Activated CD4-positive, alpha-beta memory T cell treated with anti-CD3 and anti-CD28 coated beads for 36 hours (primary cell): ENCODE data around the gene PHF3. TPM values are rescaled to one million over a fixed set of nuclear protein-coding genes. Genes with fewer than 3 reads are reported as not detected.

Source experiments
- CTCF ChIA-PET: fragments of 350-600 bp; sonication (Branson Sonifier 250); formaldehyde crosslinking; loops from one replicate; lab custom pipeline; 2021; ENCODE audit warnings: antibody characterized with exemption, inconsistent platforms; lab: Charles Lee
- POLR2A ChIA-PET: fragments of 350-600 bp; sonication (Branson Sonifier 250); formaldehyde crosslinking; loops from one replicate; lab custom pipeline; 2021; ENCODE audit warnings: antibody characterized with exemption; lab: Charles Lee
- DNase-seq: peaks from one replicate; pipeline ENCODE4 v3.0.0-alpha.2; 2020
- H3K27ac Mint-ChIP-seq: one replicate; pipeline ENCODE4 v1.8.0; 2021; ENCODE audit warnings: mixed read lengths
- H3K27me3 Mint-ChIP-seq: one replicate; pipeline ENCODE4 v1.8.0; 2021; ENCODE audit warnings: mixed read lengths
- H3K36me3 Mint-ChIP-seq: one replicate; pipeline ENCODE4 v1.8.0; 2021; ENCODE audit warnings: mixed read lengths
- H3K4me1 Mint-ChIP-seq: one replicate; pipeline ENCODE4 v1.8.0; 2021; ENCODE audit warnings: low read depth, mixed read lengths
- H3K4me3 Mint-ChIP-seq: one replicate; pipeline ENCODE4 v1.8.0; 2021; ENCODE audit warnings: mild to moderate bottlenecking, mixed read lengths
- H3K9me3 Mint-ChIP-seq: one replicate; pipeline ENCODE4 v1.8.0; 2021; ENCODE audit warnings: mixed read lengths
- intact Hi-C: fragments of 100-400 bp; cut with micrococcal nuclease; formaldehyde crosslinking; loops from one replicate; pipeline ENCODE4 v1.15.1; 2023
- total RNA-seq, 2 experiments: library from RNA; stranded (reverse); gene quantifications; one replicate each; pipeline ENCODE4 v1.2.3, GENCODE V29; 2021

PHF3 gene
- total RNA-seq, 2 experiments from 2014 or later: 43.0 to 43.2 TPM

DNA sequence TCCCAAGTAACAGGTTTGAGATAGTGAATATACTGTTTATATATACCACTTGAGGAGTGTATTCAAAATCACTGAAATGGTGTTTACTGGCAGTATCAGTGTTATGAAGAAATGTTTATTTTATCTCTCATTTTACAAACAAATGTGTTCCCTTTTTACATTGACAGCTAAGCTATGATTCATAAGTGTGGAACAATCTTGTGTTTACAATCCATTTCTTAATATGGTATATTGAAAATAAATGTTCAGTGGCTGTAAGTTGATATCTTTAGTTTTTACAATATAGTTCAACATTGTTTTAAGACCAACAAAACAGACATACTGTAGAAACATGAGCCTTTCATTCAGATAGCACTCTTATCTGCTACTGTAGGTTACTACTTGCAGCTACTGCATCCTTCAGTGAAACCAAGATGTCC, 14.3 kb downstream of the PHF3 start:
- H3K27ac Mint-ChIP-seq: no peak overlapping the region
- ChIA-PET POLR2A (no interaction called here), CTCF (interaction anchor here (0.9 to 1.4 kb wide), 3 partner anchors 11 to 51 kb away, joined by 3 to 6 read pairs (median 3); no protein-coding TSS in a partner anchor)
- H3K27me3 Mint-ChIP-seq: no peaks in the 10 kb centered on the region
- H3K36me3 Mint-ChIP-seq: peaks cover 26% of the 10 kb centered on the region
- peaks cover 57% of the 10 kb centered on the region for H3K4me1 Mint-ChIP-seq
- no peak overlapping the region for H3K4me3 Mint-ChIP-seq
- peaks cover 14% of the 10 kb centered on the region for H3K9me3 Mint-ChIP-seq
- intact Hi-C loops: no loop called here
- no peak for DNase-seq

DNA sequence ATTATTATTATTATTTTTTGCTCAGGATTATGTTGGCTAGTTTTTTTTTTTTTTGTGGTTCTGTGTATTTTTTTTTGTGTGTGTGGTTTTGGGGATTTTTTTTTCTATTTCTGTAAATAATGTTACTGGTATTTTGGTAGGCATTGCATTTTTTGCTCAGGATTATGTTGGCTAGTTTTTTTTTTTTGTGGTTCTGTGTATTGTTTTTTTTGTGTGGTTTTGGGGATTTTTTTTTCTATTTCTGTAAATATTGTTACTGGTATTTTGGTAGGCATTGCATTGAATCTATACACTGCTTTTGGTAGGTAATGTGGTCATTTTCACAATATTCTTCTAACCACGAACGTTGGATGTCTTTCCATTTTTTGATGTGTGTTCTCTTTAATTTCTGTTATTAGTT, 17.4 kb downstream of the PHF3 start:
- no peak overlapping the region for H3K27ac Mint-ChIP-seq
- H3K4me1 Mint-ChIP-seq: peaks cover 64% of the 10 kb centered on the region
- H3K36me3 Mint-ChIP-seq: peaks cover 23% of the 10 kb centered on the region
- CTCF ChIA-PET: no interaction called here
- no peak overlapping the region for H3K4me3 Mint-ChIP-seq
- peaks cover 14% of the 10 kb centered on the region for H3K9me3 Mint-ChIP-seq
- no peak for DNase-seq
- no peaks in the 10 kb centered on the region for H3K27me3 Mint-ChIP-seq
- intact Hi-C loops: no loop called here
- POLR2A ChIA-PET: no interaction called here

DNA sequence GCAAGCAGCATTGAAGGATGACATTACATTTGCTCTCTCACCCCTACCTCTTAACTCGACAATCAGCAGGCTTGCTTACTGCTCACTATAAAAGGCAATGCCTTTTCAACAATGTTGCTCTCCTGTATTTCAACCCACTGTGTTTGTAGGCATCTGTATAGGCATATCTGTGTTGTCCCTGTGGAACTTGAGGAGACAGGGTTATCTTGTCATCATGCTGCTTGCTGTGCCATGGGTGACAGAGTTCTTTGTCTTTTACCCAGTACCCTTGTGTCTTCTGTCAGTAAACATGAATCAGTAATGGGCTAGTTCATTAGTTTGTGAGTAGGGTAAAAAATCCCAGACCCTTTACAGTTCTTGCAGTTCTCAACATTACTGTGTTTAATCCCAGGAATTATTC, 25.2 kb downstream of the PHF3 start:
- peaks cover 2% of the 10 kb centered on the region for H3K36me3 Mint-ChIP-seq
- H3K4me1 Mint-ChIP-seq: peaks cover 70% of the 10 kb centered on the region
- no peak overlapping the region for H3K4me3 Mint-ChIP-seq
- intact Hi-C loops: no loop called here
- H3K27me3 Mint-ChIP-seq: no peaks in the 10 kb centered on the region
- DNase-seq: no peak
- CTCF ChIA-PET: no interaction called here
- H3K9me3 Mint-ChIP-seq: no peaks in the 10 kb centered on the region
- POLR2A ChIA-PET: no interaction called here
- no peak overlapping the region for H3K27ac Mint-ChIP-seq

DNA sequence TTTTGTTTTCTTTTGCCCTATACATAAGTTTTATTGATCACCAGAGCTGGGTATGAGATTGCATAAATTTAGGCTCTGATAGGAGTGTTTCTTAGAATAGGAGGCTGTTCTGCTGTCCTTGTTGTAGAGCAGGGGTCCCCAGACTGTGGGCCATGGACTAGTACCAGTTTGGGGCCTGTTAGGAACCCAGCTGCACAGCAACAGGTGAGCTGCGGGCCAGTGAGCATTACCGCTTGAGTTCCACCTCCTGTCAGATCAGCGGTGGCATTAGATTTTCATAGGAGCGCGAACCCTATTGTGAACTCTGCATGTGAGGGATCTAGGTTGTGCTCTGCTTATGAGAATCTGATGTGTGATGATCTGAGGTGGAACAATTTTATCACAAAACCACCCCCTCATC, 26.2 kb downstream of the PHF3 start:
- Mint-ChIP-seq H3K4me1 (peaks cover 62% of the 10 kb centered on the region), H3K9me3 (no peaks in the 10 kb centered on the region), H3K36me3 (peaks cover 2% of the 10 kb centered on the region), H3K4me3 (no peak overlapping the region), H3K27me3 (no peaks in the 10 kb centered on the region), H3K27ac (no peak overlapping the region)
- no peak for DNase-seq
- ChIA-PET CTCF (no interaction called here), POLR2A (no interaction called here)
- intact Hi-C loops: no loop called here

DNA sequence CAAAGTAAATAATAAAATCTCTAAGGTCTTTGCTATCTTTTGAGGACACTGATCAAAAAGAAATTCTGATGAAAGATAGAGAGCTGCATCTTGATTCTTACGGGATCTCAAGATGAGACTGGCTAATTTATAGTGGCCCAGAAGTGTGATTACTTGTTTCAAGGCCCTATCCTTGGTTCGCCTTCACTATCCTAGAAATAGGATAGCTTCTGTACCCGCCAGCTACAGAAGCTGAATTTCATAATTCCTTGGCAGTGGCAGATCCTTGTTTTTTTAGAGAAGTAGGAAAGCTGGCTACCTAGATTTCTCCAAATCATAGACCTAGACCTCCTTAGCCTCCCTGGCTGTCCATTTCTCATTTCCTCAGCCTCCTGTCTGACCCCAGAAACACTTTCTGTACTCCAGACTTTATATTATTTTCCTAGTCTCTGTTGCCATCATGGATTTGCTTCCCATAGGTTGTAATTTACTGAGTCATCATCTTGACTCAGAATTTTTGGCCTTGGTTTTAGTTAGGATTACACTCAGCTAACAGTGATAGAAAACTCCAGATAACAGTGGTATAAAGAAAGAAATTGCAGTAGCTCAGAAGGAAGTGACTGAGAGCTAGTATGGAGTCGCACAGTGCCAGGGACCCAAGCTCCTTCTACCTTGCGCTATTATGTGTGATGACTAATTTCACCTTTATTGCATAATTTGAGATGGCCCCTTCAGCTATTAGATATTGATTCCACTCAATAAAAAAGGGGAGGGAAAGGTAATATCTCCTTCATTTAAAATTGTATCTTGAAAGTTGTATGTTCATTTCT, 27.7 kb downstream of the PHF3 start:
- H3K9me3 Mint-ChIP-seq: no peaks in the 10 kb centered on the region
- ChIA-PET POLR2A (interaction anchor here (0.7 kb wide), 1 partner anchor 93 kb away, joined by 3 read pairs; no protein-coding TSS in a partner anchor), CTCF (interaction anchor here (0.8 to 1.5 kb wide), 2 partner anchors 28 to 89 kb away, joined by 3 read pairs; partner anchors contain the start of gene PHF3)
- no peak for DNase-seq
- peaks cover 2% of the 10 kb centered on the region for H3K36me3 Mint-ChIP-seq
- H3K4me1 Mint-ChIP-seq: peaks cover 56% of the 10 kb centered on the region
- intact Hi-C loops: no loop called here
- no peak overlapping the region for H3K4me3 Mint-ChIP-seq
- H3K27ac Mint-ChIP-seq: no peak overlapping the region
- no peaks in the 10 kb centered on the region for H3K27me3 Mint-ChIP-seq

DNA sequence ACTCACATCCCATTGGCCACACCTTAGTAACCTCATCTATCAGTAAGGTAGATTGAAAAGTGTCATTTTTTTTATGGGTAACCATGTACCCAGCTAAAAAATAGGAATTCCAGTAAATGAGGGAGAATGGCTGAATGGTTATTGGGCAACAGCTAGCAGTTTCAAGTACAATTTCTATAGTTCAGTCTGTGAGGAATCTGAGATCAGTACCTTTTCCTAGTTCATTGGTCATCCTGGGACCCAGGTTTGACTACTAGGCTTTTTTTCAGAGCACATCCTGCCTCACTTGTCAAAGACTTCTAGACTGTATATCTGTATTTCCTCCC, 28.3 kb downstream of the PHF3 start:
- Mint-ChIP-seq H3K4me1 (peaks cover 53% of the 10 kb centered on the region), H3K27me3 (no peaks in the 10 kb centered on the region), H3K36me3 (peaks cover 2% of the 10 kb centered on the region), H3K27ac (no peak overlapping the region), H3K9me3 (no peaks in the 10 kb centered on the region), H3K4me3 (no peak overlapping the region)
- no peak for DNase-seq
- POLR2A ChIA-PET: interaction anchor here (0.7 kb wide), 1 partner anchor 93 kb away, joined by 3 read pairs; no protein-coding TSS in a partner anchor
- CTCF ChIA-PET: interaction anchor here (0.8 to 1.5 kb wide), 3 partner anchors 28 to 89 kb away, joined by 3 read pairs; partner anchors contain the start of gene PHF3
- intact Hi-C loops: no loop called here

DNA sequence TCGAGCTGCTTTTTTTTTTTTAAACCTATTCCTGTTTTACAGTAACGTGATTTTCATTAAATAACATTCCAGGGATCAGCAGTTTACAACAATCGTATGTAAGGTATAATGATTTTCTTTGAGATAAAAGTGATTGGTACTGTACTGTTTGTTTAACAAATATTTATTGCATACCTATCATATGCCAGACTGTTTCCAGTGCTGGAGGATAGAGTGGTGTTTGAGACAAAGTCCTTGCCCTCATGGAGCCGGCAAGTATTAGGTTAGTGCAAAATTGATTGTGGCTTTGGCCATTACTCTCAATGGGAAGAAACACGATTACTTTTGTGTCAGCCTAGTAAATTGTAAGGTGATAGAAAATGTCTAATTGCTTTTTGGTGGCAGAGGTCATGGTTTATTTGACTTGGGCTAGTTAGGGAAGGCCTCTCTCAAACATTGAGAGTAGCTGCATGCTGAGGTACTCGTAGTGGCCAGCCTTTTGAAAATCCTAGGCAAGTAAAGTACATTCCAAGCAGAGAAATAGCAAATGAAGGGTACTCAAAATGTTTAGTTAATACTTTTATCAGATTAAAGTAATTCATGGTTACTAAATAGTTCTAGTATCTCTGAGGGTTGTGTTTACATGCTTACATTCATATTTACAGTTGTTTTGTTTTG, 35.6 kb downstream of the PHF3 start:
- H3K27ac Mint-ChIP-seq: no peak overlapping the region
- H3K27me3 Mint-ChIP-seq: no peaks in the 10 kb centered on the region
- no peak for DNase-seq
- ChIA-PET POLR2A (interaction anchor here (0.7 kb wide), 1 partner anchor 36 kb away, joined by 3 read pairs; the partner anchor contains the start of gene PHF3), CTCF (no interaction called here)
- peaks cover 35% of the 10 kb centered on the region for H3K4me1 Mint-ChIP-seq
- H3K4me3 Mint-ChIP-seq: no peak overlapping the region
- H3K36me3 Mint-ChIP-seq: peaks cover 7% of the 10 kb centered on the region
- H3K9me3 Mint-ChIP-seq: no peaks in the 10 kb centered on the region
- intact Hi-C loops: no loop called here

DNA sequence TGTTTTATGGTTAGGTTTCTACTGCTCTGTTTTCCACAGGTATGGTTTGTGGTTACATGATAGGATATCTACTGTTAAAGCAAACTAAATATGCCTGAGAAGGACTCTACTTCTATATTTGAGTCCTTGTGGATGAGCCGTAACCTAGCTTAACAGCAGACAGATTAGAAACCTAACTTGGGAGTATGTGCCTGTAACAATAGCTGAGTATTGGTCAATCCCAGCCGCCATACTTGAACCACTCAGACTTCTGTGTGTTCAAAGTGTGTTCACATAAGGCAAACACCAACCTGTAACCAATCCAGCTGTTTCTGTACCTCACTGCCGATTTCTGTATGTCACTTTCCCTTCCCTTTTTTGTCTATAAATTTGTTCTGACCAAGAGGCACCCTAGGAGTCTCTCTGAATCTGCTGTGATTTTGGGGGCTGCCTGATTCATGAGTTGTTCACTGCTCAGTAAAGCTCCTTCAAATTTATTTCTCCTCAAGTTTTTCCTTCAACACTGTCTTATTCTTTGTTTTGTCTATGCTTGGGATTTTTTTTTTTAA, 37.1 kb downstream of the PHF3 start:
- Mint-ChIP-seq H3K9me3 (no peaks in the 10 kb centered on the region), H3K36me3 (peaks cover 7% of the 10 kb centered on the region), H3K4me3 (no peak overlapping the region), H3K27me3 (no peaks in the 10 kb centered on the region), H3K4me1 (peaks cover 32% of the 10 kb centered on the region), H3K27ac (no peak overlapping the region)
- ChIA-PET POLR2A (no interaction called here), CTCF (interaction anchor here (1.7 kb wide), 1 partner anchor 74 kb away, joined by 5 read pairs; no protein-coding TSS in a partner anchor)
- no peak for DNase-seq
- intact Hi-C loops: no loop called here

DNA sequence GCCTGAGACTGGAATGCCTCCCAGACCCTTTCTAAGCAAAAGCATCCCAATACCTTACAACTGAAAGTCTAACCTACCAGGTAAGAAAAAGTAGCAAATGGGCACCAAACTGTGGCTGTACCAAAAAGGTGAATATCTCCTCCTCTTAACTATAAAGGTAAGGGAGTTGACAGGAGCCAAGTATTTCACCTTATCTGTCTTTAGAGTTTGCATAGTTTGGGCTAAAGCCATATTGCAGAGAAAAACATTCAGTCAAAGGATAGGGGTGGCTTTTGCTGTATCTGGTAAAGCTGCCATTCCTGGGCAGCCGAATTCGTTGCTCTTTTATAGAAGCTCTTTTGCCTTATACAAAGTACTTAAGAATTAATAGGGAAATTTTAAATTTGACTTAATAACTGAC, 38.1 kb downstream of the PHF3 start:
- ChIA-PET CTCF (interaction anchor here (1.7 kb wide), 1 partner anchor 75 kb away, joined by 5 read pairs; no protein-coding TSS in a partner anchor), POLR2A (no interaction called here)

DNA sequence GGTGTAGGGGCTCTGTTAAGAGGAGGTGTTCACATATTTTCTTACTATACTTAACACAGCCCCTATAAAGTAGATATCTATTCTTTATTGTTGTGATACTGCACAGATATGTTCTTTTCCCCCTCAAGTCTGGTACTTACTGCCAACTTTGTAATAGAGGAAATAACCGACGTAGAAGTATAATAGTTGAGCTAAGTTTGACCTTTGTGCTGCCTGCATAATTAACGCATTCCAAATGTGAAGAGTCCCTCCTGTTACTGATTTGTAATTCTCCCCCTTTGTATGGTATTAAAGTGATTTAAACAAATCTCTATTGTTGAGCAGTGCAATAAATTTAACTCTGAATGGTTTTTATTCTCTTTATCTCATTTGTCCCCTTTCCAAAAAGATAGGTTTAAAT, 39.0 kb downstream of the PHF3 start:
- H3K9me3 Mint-ChIP-seq: no peaks in the 10 kb centered on the region
- intact Hi-C loops: loop anchor here (5.0 kb wide), 1 partner anchor 37 kb away; the partner anchor contains the start of gene PHF3
- H3K27me3 Mint-ChIP-seq: no peaks in the 10 kb centered on the region
- no peak for DNase-seq
- H3K4me3 Mint-ChIP-seq: no peak overlapping the region
- H3K36me3 Mint-ChIP-seq: peaks cover 10% of the 10 kb centered on the region
- H3K27ac Mint-ChIP-seq: no peak overlapping the region
- ChIA-PET POLR2A (no interaction called here), CTCF (no interaction called here)
- peaks cover 33% of the 10 kb centered on the region for H3K4me1 Mint-ChIP-seq

More for the DNA sequence above, 38.1 kb downstream of the PHF3 start:
- Mint-ChIP-seq H3K27ac (no peak overlapping the region), H3K36me3 (peaks cover 7% of the 10 kb centered on the region), H3K27me3 (no peaks in the 10 kb centered on the region), H3K4me3 (no peak overlapping the region), H3K4me1 (peaks cover 29% of the 10 kb centered on the region), H3K9me3 (no peaks in the 10 kb centered on the region)
- intact Hi-C loops: no loop called here
- DNase-seq: no peak

DNA sequence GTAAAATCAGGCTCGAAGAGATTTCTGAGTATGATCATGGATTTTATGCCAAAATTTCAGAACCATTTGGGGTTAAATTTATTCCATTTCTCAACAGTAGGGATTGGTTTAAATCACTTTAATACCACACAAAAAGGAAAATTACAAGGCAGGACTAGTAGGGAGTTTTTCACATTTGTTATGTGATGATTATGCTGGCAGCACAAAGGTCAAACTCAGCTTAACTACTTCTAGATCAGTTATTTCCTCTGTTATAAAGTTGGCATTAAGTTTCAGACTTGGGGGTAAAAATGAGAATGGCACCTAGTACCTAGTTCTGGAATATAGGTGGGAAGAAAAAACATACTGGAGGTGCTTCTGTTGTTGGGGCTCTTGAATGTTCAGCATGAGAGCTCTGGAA, 39.5 kb downstream of the PHF3 start:
- ChIA-PET POLR2A (no interaction called here), CTCF (no interaction called here)
- Mint-ChIP-seq H3K4me1 (peaks cover 34% of the 10 kb centered on the region), H3K9me3 (no peaks in the 10 kb centered on the region), H3K4me3 (no peak overlapping the region), H3K36me3 (peaks cover 13% of the 10 kb centered on the region), H3K27ac (no peak overlapping the region), H3K27me3 (no peaks in the 10 kb centered on the region)
- DNase-seq: no peak
- intact Hi-C loops: loop anchor here (5.0 kb wide), 1 partner anchor 38 kb away; the partner anchor contains the start of gene PHF3
